GM21390 (cell line): Measurements from ENCODE around the gene NOD1.
"Not testable (repeated sequence)": the region's sequence is repeated elsewhere in the genome, so short reads cannot be mapped to it uniquely, and the experiment has no call there.

ENCODE experiments used
- ATAC-seq: cut with Tn5 transposase; IDR thresholded peaks from one replicate; pipeline ENCODE4 v1.9.1; 2021; ENCODE audit not compliant: unreplicated experiment

NOD1 gene

GRCh38 chr7:30423788-30424505, 54.6 kb downstream of the NOD1 start:
- no peak for ATAC-seq

- no peak for ATAC-seq
These were observed 55.7 kb downstream of the NOD1 start for GRCh38 chr7:30422922-30423321.

GRCh38 chr7:30421647-30422196, 56.9 kb downstream of the NOD1 start:
- ATAC-seq, result no peak

- ATAC-seq, result no peak
These were observed 57.9 kb downstream of the NOD1 start for GRCh38 chr7:30420662-30421061.

GRCh38 chr7:30420080-30420479, 58.5 kb downstream of the NOD1 start:
- not testable (repeated sequence) for ATAC-seq

- no peak for ATAC-seq
These were observed 64.7 kb downstream of the NOD1 start for GRCh38 chr7:30413864-30414263.

- ATAC-seq, result no peak
These were observed 65.6 kb downstream of the NOD1 start for GRCh38 chr7:30412782-30413504.

GRCh38 chr7:30411897-30412296, 66.7 kb downstream of the NOD1 start:
- ATAC-seq, result no peak

- no peak for ATAC-seq
These were observed 67.4 kb downstream of the NOD1 start for GRCh38 chr7:30411173-30411572.

- no peak for ATAC-seq
These were observed 71.7 kb downstream of the NOD1 start for GRCh38 chr7:30406664-30407425.

GRCh38 chr7:30405179-30405578, 73.4 kb downstream of the NOD1 start:
- ATAC-seq, result no peak

- ATAC-seq, result no peak
These were observed 75.1 kb downstream of the NOD1 start for GRCh38 chr7:30403477-30403876.

GRCh38 chr7:30396389-30396788, 82.2 kb downstream of the NOD1 start:
- no peak for ATAC-seq

- no peak for ATAC-seq
These were observed 82.9 kb downstream of the NOD1 start for GRCh38 chr7:30395676-30396075.

- ATAC-seq, result no peak
These were observed 86.8 kb downstream of the NOD1 start for GRCh38 chr7:30391806-30392205.

- ATAC-seq, result no peak
These were observed 87.6 kb downstream of the NOD1 start for GRCh38 chr7:30390736-30391636.

- no peak for ATAC-seq
These were observed 88.8 kb downstream of the NOD1 start for GRCh38 chr7:30389791-30390190.

GRCh38 chr7:30382607-30383006, 96.0 kb downstream of the NOD1 start:
- no peak for ATAC-seq

GRCh38 chr7:30380824-30381223, 97.8 kb downstream of the NOD1 start:
- ATAC-seq, result not testable (repeated sequence)

GRCh38 chr7:30380294-30380693, 98.3 kb downstream of the NOD1 start:
- no peak for ATAC-seq
